Measurements from ENCODE around the gene RANBP17.

Gene RANBP17

GRCh38 chr5:171252674-171253073 is 390.9 kb downstream of the RANBP17 start:
- Histone ChIP-seq H3K36me3 (replicated peaks; ENCODE audit: low read depth, low read length) (no peaks in the 10 kb centered on the region), H3K27me3 (ENCODE audit: low read depth, low read length) (no peaks in the 10 kb centered on the region), H3K4me3 (ENCODE audit: low read length) (no peak overlapping the region), H3K27ac (ENCODE audit: low read length) (no peak overlapping the region), H3K4me2 (ENCODE audit: low read length) (no peak overlapping the region), H4K20me1 (ENCODE audit: insufficient read depth, low read length) (no peaks in the 10 kb centered on the region), H3K9me3 (ENCODE audit: insufficient read depth, low read length) (peaks cover 13% of the 10 kb centered on the region; the same call in 1 of the 2 replicates), H3K79me2 (ENCODE audit: low read length) (no peaks in the 10 kb centered on the region), H3K9ac (ENCODE audit: low read length) (no peak overlapping the region), H2AFZ (ENCODE audit: low read depth, low read length) (no peak overlapping the region), H3K4me1 (ENCODE audit: low read length) (no peaks in the 10 kb centered on the region)
- TF ChIP-seq EZH2phosphoT487 (IDR thresholded peaks at IDR 0.05; ENCODE audit: low read depth): no peak
- no peak for TF ChIP-seq CTCF (IDR thresholded peaks at IDR 0.05; ENCODE audit: low read depth, low read length)

GRCh38 chr5:171258737-171259415 is 397.1 kb downstream of the RANBP17 start:
- no peaks in the 10 kb centered on the region for H3K79me2 ChIP-seq (ENCODE audit: low read length)
- H2AFZ ChIP-seq (ENCODE audit: low read depth, low read length): no peak overlapping the region
- no peak overlapping the region for H3K4me2 ChIP-seq (ENCODE audit: low read length)
- no peaks in the 10 kb centered on the region for H3K9me3 ChIP-seq (ENCODE audit: insufficient read depth, low read length)
- no peak overlapping the region for H3K9ac ChIP-seq (ENCODE audit: low read length)
- no peak overlapping the region for H3K27ac ChIP-seq (ENCODE audit: low read length)
- H3K27me3 ChIP-seq (ENCODE audit: low read depth, low read length): peaks cover 12% of the 10 kb centered on the region
- H3K4me3 ChIP-seq (ENCODE audit: low read length): no peak overlapping the region
- TF ChIP-seq CTCF (IDR thresholded peaks at IDR 0.05; ENCODE audit: low read depth, low read length) (no peak), EZH2phosphoT487 (IDR thresholded peaks at IDR 0.05; ENCODE audit: low read depth) (no peak)
- no peaks in the 10 kb centered on the region for H4K20me1 ChIP-seq (ENCODE audit: insufficient read depth, low read length)
- no peaks in the 10 kb centered on the region for H3K4me1 ChIP-seq (ENCODE audit: low read length)
- H3K36me3 ChIP-seq (replicated peaks; ENCODE audit: low read depth, low read length): no peaks in the 10 kb centered on the region

- Histone ChIP-seq H3K79me2 (ENCODE audit: low read length) (no peaks in the 10 kb centered on the region), H4K20me1 (ENCODE audit: insufficient read depth, low read length) (no peaks in the 10 kb centered on the region), H3K9me3 (ENCODE audit: insufficient read depth, low read length) (no peaks in the 10 kb centered on the region), H2AFZ (ENCODE audit: low read depth, low read length) (no peak overlapping the region), H3K27me3 (ENCODE audit: low read depth, low read length) (peaks cover 18% of the 10 kb centered on the region), H3K27ac (ENCODE audit: low read length) (no peak overlapping the region), H3K9ac (ENCODE audit: low read length) (no peak overlapping the region), H3K4me2 (ENCODE audit: low read length) (no peak overlapping the region), H3K4me3 (ENCODE audit: low read length) (no peak overlapping the region), H3K36me3 (replicated peaks; ENCODE audit: low read depth, low read length) (no peaks in the 10 kb centered on the region), H3K4me1 (ENCODE audit: low read length) (no peaks in the 10 kb centered on the region)
- TF ChIP-seq EZH2phosphoT487 (IDR thresholded peaks at IDR 0.05; ENCODE audit: low read depth) (no peak), CTCF (IDR thresholded peaks at IDR 0.05; ENCODE audit: low read depth, low read length) (no peak)
Observed at GRCh38 chr5:171261361-171261760, 399.5 kb downstream of the RANBP17 start.

- H3K9me3 ChIP-seq (ENCODE audit: insufficient read depth, low read length): no peaks in the 10 kb centered on the region
- TF ChIP-seq EZH2phosphoT487 (IDR thresholded peaks at IDR 0.05; ENCODE audit: low read depth) (no peak), CTCF (IDR thresholded peaks at IDR 0.05; ENCODE audit: low read depth, low read length) (no peak)
- H3K4me1 ChIP-seq (ENCODE audit: low read length): no peaks in the 10 kb centered on the region
- no peaks in the 10 kb centered on the region for H3K79me2 ChIP-seq (ENCODE audit: low read length)
- no peak overlapping the region for H3K4me2 ChIP-seq (ENCODE audit: low read length)
- no peak overlapping the region for H3K4me3 ChIP-seq (ENCODE audit: low read length)
- no peak overlapping the region for H3K27ac ChIP-seq (ENCODE audit: low read length)
- H3K27me3 ChIP-seq (ENCODE audit: low read depth, low read length): peaks cover 18% of the 10 kb centered on the region
- no peak overlapping the region for H2AFZ ChIP-seq (ENCODE audit: low read depth, low read length)
- H3K36me3 ChIP-seq (replicated peaks; ENCODE audit: low read depth, low read length): no peaks in the 10 kb centered on the region
- H3K9ac ChIP-seq (ENCODE audit: low read length): no peak overlapping the region
- H4K20me1 ChIP-seq (ENCODE audit: insufficient read depth, low read length): no peaks in the 10 kb centered on the region
Observed at GRCh38 chr5:171261904-171262303, 400.1 kb downstream of the RANBP17 start.

Data from OCI-LY3 (cell line).